Muscle layer of colon (tissue), 2 donors: ENCODE results near the gene RHAG.

Source experiments
- H3K27ac ChIP-seq: one replicate; pipeline ENCODE4 v1.7.0; 2013; ENCODE audit warnings: low read depth, mild to moderate bottlenecking, low read length, moderate library complexity
- H3K27me3 ChIP-seq, 2 donors: one replicate each; pipeline ENCODE4 v1.7.0; 2013; ENCODE audit warnings: low read length in 2 of 2, mild to moderate bottlenecking in 2 of 2; ENCODE audit not compliant: insufficient read depth in 2 of 2, control insufficient read depth in 1 of 2
- H3K36me3 ChIP-seq: one replicate; pipeline ENCODE4 v1.7.0; 2013; ENCODE audit warnings: mild to moderate bottlenecking, low read length; ENCODE audit not compliant: insufficient read depth
- H3K4me1 ChIP-seq: one replicate; pipeline ENCODE4 v1.7.0; 2013; ENCODE audit warnings: mild to moderate bottlenecking, low read length; ENCODE audit not compliant: insufficient read depth
- H3K4me3 ChIP-seq, 2 donors: one replicate each; pipeline ENCODE4 v1.7.0; 2013; ENCODE audit warnings: low read length in 2 of 2, low read depth in 1 of 2, mild to moderate bottlenecking in 1 of 2, moderate library complexity in 1 of 2
- H3K9ac ChIP-seq: one replicate; pipeline ENCODE4 v1.7.0; 2013; ENCODE audit warnings: low read length
- H3K9me3 ChIP-seq: one replicate; pipeline ENCODE4 v1.7.0; 2013; ENCODE audit warnings: mild to moderate bottlenecking, low read length
- donor health status: abdominal sarcoma.
- donor health status: Adenocarcinoma of cecum.

Gene RHAG

DNA sequence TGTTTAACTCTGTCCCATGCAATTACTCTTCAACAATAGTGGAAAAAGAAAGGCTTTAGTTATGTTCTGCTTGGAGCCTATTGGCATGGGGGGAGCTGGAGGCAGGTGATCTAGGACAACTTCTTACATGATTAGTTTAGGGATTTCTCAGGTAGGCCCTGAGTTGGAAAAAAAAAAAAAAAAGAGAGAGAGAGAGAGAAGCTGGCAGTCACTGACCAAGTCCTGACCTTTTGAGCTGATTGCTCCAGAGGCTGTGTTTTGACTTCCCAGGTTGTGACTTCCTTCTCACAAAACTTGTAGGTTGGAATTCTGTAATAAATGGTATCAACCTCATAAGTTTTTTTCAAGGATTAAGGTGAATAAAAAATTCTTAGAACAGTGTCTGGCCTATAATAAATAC lies 78.4 kb downstream of the RHAG start:
- Histone ChIP-seq H3K27me3 (peaks cover 0 to 4% of the 10 kb centered on the region in 2 donors), H3K9me3 (no peaks in the 10 kb centered on the region), H3K4me1 (no peaks in the 10 kb centered on the region), H3K27ac (no peak overlapping the region), H3K36me3 (no peaks in the 10 kb centered on the region), H3K9ac (no peak overlapping the region), H3K4me3 (no peak overlapping the region)

DNA sequence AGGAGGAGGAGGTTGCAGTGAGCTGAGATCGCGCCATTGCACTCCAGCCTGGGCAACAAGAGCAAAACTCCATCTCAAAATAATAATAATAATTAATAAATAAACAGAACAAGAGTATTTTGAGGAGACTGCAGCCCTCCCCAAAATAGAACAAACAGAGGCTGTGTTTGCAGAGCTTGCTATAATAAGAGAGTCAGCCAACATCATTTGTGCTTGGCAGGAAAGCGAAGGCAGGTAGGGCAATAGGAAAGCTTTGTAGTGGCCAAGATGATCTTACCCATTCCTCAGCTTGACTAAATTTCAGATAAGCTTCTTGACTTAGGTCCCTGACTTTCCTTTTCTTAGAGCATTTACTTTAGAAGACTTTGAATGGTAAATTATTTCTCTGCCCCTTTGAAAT lies 79.5 kb downstream of the RHAG start:
- peaks cover 0 to 5% of the 10 kb centered on the region in 2 donors for H3K27me3 ChIP-seq
- H3K4me1 ChIP-seq, result no peaks in the 10 kb centered on the region
- H3K4me3 ChIP-seq, result no peak overlapping the region
- no peaks in the 10 kb centered on the region for H3K36me3 ChIP-seq
- H3K9ac ChIP-seq, result no peak overlapping the region
- H3K27ac ChIP-seq, result no peak overlapping the region
- no peaks in the 10 kb centered on the region for H3K9me3 ChIP-seq

DNA sequence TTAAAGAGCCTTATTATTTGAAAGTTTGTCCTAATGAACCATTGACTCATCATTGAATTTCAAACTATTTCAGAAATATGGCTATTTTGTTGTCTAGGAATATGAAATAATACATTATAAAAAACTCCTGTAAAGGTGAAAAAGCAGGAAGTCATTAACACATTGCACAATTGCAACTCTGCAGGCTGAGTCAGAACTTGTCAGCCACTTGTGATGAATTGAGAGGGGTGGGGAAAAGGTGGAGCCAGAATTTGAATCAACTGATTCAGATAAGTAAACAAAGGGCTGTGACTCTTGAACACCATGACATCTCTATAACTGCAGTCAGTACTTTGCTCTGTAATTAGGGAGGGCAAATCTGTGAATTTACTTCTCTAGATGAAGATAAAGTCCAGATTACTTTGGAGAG lies 80.2 kb downstream of the RHAG start:
- Histone ChIP-seq H3K4me3 (no peak overlapping the region), H3K9me3 (no peaks in the 10 kb centered on the region), H3K27me3 (peaks cover 4 to 6% of the 10 kb centered on the region in 2 donors), H3K4me1 (no peaks in the 10 kb centered on the region), H3K36me3 (no peaks in the 10 kb centered on the region), H3K27ac (no peak overlapping the region), H3K9ac (no peak overlapping the region)

DNA sequence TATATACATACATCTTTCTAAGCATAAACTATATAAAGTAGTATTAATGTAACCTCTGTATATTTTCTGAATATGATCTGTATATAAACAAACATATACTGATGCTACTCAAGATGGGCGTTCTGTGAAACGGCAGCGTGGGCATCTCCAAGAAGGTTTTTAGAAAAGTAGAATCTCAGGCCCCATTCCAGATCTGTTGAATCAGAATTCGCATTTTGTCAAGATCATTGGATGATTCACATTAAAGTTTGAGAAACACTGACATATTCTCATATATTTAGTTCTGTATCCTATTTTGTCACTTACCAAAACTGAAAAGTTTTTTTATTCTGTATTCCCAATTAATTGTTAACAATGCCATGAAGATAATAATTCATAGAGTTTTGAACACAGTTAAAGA lies 80.7 kb downstream of the RHAG start:
- H3K4me1 ChIP-seq, result no peaks in the 10 kb centered on the region
- H3K27me3 ChIP-seq, result peaks cover 9 to 11% of the 10 kb centered on the region in 2 donors
- H3K9me3 ChIP-seq, result no peaks in the 10 kb centered on the region
- H3K36me3 ChIP-seq, result no peaks in the 10 kb centered on the region
- no peak overlapping the region for H3K4me3 ChIP-seq
- H3K27ac ChIP-seq, result no peak overlapping the region
- no peak overlapping the region for H3K9ac ChIP-seq
